Neural progenitor cell (in vitro differentiated cells): ENCODE measurements around the gene ZBTB5.

Experiments
- CTCF ChIP-seq: fragments of 200-600 bp; sonication (generic); IDR thresholded peaks from 2 replicates; pipeline ENCODE4 v1.5.1; 2017; ENCODE audit warnings: antibody characterized with exemption, mild to moderate bottlenecking
- EZH2 ChIP-seq: fragments of 200-600 bp; sonication (generic); IDR thresholded peaks from 2 replicates; pipeline ENCODE4 v1.6.1; 2017; ENCODE audit warnings: antibody characterized with exemption, mild to moderate bottlenecking, moderate library complexity
- EZH2phosphoT487 ChIP-seq: fragments of 200-600 bp; sonication (generic); IDR thresholded peaks from 2 replicates; pipeline ENCODE4 v1.6.1; 2017; ENCODE audit warnings: antibody characterized with exemption

GRCh38 chr9:37438359-37438758 is 26.9 kb downstream of the ZBTB5 start:
- TF ChIP-seq CTCF = no peak
- TF ChIP-seq EZH2 = no peak
- no peak for TF ChIP-seq EZH2phosphoT487
